ENCODE data around the gene RSPH3.

DNA sequence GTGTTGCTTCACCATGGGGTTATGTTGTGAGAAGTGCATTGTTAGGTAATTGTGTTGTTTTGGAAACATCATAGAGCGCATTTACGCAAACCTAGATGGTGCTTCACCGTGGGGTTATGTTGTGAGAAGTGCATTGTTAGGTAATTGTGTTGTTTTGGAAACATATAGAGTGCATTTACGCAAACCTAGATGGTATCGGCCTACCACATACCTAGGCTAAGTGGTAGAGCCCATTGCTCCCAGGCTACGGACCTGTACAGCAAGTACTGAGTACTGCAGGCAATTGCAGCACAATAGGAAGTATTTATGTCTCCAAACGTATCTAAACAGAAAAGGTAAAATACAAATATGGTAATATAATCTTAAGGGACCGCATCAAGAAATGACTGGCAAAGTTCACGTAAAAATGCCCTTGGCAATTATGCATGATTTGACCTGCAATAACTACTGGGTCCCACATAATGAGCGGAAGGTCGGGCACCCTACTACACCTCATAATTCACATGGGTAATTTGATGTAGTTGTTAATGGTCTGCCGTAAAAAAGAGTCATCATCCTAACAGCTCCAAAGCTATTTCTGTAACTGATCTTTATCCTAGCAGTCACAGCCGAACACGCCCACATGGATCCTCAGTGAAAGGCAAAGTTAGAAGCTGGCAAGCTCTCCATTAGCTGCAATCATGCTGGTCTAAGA is 76.0 kb downstream of the RSPH3 start:
- no peak for TF ChIP-seq CTCF (optimal IDR thresholded peaks at IDR 0.05 in 1 of 3, IDR thresholded peaks at IDR 0.05 in 1 of 3, conservative IDR thresholded peaks at IDR 0.05 in 1 of 3; ENCODE audit: extremely low read depth in 1 of 3, insufficient read depth in 2 of 3, low read length in 3 of 3)
- no peak for TF ChIP-seq EZH2 (IDR thresholded peaks at IDR 0.05; ENCODE audit: low read length)

All from keratinocyte (primary cell).